ENCODE results near the gene ANKS1A.

The ANKS1A gene

DNA sequence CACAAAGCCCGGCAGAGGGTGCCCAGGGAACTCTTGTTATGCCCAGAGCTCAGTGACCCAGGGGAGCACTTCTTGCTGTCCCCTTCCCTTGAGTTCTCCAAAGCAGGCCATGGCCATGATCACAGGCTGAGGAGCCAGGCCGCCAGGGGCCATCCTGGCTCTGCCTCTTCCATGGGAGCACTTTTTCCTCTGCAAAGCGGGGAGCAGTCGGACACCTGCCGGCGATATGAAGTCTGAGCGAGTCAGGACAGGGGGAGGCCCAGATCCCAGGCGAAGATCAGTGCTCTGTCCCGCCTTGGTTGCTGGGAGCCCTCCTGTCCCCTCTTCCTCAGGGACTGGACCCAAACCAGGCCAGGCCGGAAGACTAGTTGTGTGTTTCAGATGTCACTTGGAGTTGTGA, 184.2 kb downstream of the ANKS1A start:
- no peak overlapping the region for H3K4me3 ChIP-seq (ENCODE audit: low read length)
- H3K27ac ChIP-seq (ENCODE audit: low read depth, low read length): no peak overlapping the region
- H3K36me3 ChIP-seq (ENCODE audit: insufficient read depth, low read length): peaks cover 8% of the 10 kb centered on the region; the same call in 1 of the 2 replicates
- no peaks in the 10 kb centered on the region for H3K27me3 ChIP-seq (ENCODE audit: insufficient read depth, low read length)
- peaks cover 20% of the 10 kb centered on the region; the same call in 1 of the 2 replicates for H3K4me1 ChIP-seq (ENCODE audit: insufficient read depth, low read length)
- WGBS: 94% methylated on average over 10 of the region's 10 CpGs
- H3K9ac ChIP-seq (ENCODE audit: low read depth, low read length): no peak overlapping the region
- H3K9me3 ChIP-seq (ENCODE audit: insufficient read depth, low read depth, low read length): no peaks in the 10 kb centered on the region

DNA sequence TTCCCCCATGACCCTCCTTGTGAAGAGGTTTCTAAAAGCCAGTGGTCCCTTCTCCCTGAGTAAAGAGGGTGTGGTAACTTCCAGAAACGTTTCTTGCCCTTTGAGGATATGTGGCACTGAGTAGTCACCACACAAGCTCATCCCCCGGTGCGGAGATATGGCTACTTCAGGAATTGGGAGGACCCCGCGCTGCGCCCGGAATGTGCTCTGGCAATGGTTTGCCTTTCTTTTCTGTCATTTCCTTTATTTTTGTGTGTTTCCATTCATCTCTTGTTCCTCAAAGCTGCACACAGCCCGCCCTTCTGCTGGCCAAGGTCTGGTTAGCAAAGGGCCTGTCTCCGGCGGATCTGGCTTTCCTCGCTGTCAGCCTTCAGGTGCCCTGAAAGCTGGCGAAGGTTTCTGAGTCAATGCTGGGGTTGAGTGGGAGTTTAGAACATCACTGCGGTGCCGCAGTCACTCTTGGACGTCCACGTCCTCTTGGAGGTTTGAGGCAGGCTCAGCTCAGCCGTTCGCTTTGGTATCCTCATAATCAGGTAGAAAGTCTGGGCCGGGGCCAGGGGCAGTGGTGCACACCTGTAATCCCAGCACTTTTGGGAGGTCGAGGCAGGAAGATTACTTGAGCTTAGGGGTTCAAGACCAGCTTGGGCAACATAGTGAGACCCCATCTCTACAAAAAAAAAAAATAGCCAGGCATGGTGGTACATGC, 184.9 kb downstream of the ANKS1A start:
- Histone ChIP-seq H3K4me1 (ENCODE audit: insufficient read depth, low read length) (peaks cover 14% of the 10 kb centered on the region; the same call in 1 of the 2 replicates), H3K36me3 (ENCODE audit: insufficient read depth, low read length) (peaks cover 11% of the 10 kb centered on the region)

DNA sequence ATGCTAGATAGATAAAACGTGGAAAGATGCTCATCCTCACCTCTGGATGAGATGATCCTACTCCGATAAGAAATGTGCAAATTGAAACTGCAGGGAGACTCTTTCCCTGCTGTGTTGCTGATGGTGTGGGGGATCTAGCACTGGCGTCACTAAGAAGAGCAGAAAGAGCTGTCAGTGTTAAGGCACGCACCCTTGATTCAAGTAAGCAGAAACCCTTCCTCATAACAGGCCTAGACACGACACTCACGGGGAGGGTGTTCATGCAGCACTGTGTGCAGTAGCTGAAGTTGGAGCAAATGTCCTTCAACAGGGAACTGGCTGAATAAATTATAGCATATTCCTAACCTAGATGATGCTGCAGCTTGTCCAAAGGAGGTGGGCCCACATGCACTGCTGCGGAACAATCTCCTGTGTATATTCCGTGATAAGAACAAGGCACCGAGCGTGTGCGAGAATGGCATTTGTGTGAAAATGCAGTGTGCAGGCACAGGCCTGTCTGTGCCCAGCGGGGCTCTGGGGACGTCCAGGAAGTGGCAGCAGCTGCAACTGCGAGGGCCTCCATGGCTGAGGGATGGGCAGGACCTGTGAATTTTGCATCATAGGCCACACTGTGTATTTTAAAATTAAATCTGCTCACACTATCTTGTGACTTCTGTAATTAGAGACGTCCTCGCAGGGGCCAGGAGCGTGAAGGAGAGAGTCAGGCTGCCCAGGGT, 188.1 kb downstream of the ANKS1A start:
- Histone ChIP-seq H3K9ac (ENCODE audit: low read depth, low read length) (no peak overlapping the region), H3K4me3 (ENCODE audit: low read length) (no peak overlapping the region), H3K27ac (ENCODE audit: low read depth, low read length) (no peak overlapping the region), H3K36me3 (ENCODE audit: insufficient read depth, low read length) (peaks cover 34% of the 10 kb centered on the region), H3K27me3 (ENCODE audit: insufficient read depth, low read length) (no peaks in the 10 kb centered on the region), H3K4me1 (ENCODE audit: insufficient read depth, low read length) (0 out of 2 replicates have a peak, but pooled peaks cover under 1% of the 10 kb centered on the region), H3K9me3 (ENCODE audit: insufficient read depth, low read depth, low read length) (no peaks in the 10 kb centered on the region)
- WGBS: 86% methylated on average over 17 of the region's 17 CpGs

More for the DNA sequence above, 184.9 kb downstream of the ANKS1A start:
- Histone ChIP-seq H3K9me3 (ENCODE audit: insufficient read depth, low read depth, low read length) (no peaks in the 10 kb centered on the region), H3K4me3 (ENCODE audit: low read length) (no peak overlapping the region), H3K27me3 (ENCODE audit: insufficient read depth, low read length) (no peaks in the 10 kb centered on the region), H3K9ac (ENCODE audit: low read depth, low read length) (no peak overlapping the region), H3K27ac (ENCODE audit: low read depth, low read length) (no peak overlapping the region)
- 96% methylated on average over 20 of the region's 20 CpGs for WGBS

DNA sequence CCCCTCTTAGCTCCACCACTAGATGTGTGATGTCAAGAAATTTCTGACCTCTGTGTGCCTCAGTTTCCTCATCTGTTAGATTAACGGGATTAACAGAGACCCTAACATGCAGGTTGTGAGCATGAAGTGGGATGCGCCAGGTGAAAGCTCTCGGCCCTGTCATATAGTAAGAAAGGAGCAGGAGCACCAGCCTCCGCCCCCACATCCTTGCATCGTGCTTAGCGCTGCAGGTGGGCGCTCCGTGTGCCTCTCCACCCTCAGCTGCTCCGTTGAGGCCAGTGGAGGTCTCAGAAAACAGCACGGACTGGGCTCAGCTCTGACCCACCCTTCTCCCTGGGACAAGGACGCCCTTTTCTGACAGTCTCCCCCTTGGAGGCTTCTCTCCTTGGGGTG, 188.7 kb downstream of the ANKS1A start:
- WGBS: 85% methylated on average over 11 of the region's 11 CpGs
- H3K36me3 ChIP-seq (ENCODE audit: insufficient read depth, low read length): peaks cover 40% of the 10 kb centered on the region
- H3K27me3 ChIP-seq (ENCODE audit: insufficient read depth, low read length): no peaks in the 10 kb centered on the region

DNA sequence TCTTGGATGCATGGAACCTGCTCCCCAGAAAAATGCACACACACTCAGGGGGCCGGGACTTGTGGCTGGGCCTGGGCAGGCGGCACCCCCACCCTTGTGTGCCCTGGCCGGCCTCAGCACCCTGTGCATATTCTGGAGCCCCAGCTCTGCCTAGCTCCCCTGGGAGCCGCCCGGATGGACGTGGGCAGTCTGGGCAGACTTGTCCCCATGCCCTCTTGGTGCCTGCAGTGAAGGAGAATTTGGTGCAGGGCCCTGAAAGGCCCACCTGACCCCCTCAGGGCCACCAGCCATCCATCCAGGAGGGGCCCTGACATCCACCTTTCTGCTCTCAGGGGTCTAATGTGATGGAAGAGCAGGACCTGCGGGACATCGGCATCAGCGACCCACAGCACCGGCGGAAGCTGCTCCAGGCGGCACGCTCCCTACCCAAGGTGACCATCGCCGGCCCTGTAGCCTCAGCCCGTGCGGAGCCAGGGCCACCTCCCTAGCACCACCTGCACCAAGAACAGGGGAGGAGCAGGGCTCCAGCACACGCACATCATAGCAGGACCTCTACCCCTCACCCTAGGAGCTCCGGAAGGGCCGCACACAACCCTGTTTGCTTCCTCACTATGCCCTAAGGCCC, 189.3 kb downstream of the ANKS1A start:
- H3K9me3 ChIP-seq (ENCODE audit: insufficient read depth, low read depth, low read length): no peaks in the 10 kb centered on the region
- no peaks in the 10 kb centered on the region for H3K4me1 ChIP-seq (ENCODE audit: insufficient read depth, low read length)
- H3K9ac ChIP-seq (ENCODE audit: low read depth, low read length): no peak overlapping the region
- H3K36me3 ChIP-seq (ENCODE audit: insufficient read depth, low read length): peaks cover 46% of the 10 kb centered on the region
- no peak overlapping the region for H3K4me3 ChIP-seq (ENCODE audit: low read length)
- no peaks in the 10 kb centered on the region for H3K27me3 ChIP-seq (ENCODE audit: insufficient read depth, low read length)
- WGBS: 96% methylated on average over 20 of the region's 20 CpGs
- H3K27ac ChIP-seq (ENCODE audit: low read depth, low read length): no peak overlapping the region

More for the DNA sequence above, 188.7 kb downstream of the ANKS1A start:
- Histone ChIP-seq H3K4me3 (ENCODE audit: low read length) (no peak overlapping the region), H3K9ac (ENCODE audit: low read depth, low read length) (no peak overlapping the region), H3K4me1 (ENCODE audit: insufficient read depth, low read length) (no peaks in the 10 kb centered on the region), H3K27ac (ENCODE audit: low read depth, low read length) (no peak overlapping the region), H3K9me3 (ENCODE audit: insufficient read depth, low read depth, low read length) (no peaks in the 10 kb centered on the region)

DNA sequence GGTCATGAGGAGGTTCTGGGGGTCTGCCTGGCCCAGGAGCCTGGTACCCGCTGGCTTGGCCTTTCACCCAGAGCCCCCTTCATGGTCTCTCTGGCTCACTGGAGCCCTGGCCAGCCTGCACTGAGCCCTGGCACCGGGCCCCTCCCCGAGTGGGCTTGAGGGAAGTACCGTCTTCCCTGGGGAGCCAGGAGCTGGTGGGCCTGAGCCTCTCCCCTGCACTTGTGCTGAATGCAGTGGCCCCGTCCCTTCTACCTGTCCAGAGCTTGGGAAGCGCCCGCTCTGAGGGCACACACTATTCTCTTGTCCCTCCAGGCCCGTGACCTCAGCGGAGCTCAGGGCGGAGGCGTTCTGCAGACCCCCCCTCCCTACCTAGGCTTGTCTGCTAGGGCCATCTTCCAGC, 189.8 kb downstream of the ANKS1A start:
- Histone ChIP-seq H3K27me3 (ENCODE audit: insufficient read depth, low read length) (no peaks in the 10 kb centered on the region), H3K36me3 (ENCODE audit: insufficient read depth, low read length) (peaks cover 51% of the 10 kb centered on the region), H3K27ac (ENCODE audit: low read depth, low read length) (no peak overlapping the region), H3K9ac (ENCODE audit: low read depth, low read length) (no peak overlapping the region), H3K4me3 (ENCODE audit: low read length) (no peak overlapping the region), H3K9me3 (ENCODE audit: insufficient read depth, low read depth, low read length) (no peaks in the 10 kb centered on the region), H3K4me1 (ENCODE audit: insufficient read depth, low read length) (no peaks in the 10 kb centered on the region)
- 96% methylated on average over 11 of the region's 11 CpGs for WGBS

DNA sequence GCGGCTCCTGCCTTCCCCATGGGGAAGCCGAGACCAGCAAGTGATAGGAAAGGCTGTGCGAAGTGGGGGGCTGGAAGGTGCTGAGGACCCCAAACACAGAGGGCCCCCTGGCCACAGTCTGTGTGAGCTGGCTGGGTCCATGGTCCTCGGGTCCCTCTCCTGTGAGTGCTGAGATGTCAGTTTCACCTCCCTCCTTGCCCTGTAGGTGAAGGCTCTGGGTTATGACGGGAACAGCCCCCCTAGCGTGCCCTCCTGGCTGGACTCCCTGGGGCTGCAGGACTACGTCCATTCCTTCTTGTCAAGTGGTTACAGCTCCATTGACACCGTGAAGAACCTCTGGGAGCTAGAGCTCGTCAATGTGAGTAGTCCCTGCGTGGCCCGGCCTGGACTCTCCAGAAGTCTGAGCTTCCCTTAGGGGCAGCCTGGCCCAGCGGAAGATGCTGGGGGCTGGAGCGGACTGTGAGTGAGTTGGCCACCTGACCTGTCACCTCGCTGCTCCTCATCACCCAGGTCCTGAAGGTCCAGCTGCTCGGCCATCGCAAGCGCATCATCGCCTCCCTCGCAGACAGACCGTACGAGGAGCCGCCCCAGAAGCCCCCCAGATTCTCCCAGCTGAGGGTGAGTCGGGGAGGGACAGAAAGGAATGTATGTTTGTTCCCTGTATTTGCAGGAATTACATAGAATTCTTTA, 190.4 kb downstream of the ANKS1A start:
- H3K4me1 ChIP-seq (ENCODE audit: insufficient read depth, low read length): no peaks in the 10 kb centered on the region
- no peak overlapping the region for H3K9ac ChIP-seq (ENCODE audit: low read depth, low read length)
- peaks cover 52% of the 10 kb centered on the region for H3K36me3 ChIP-seq (ENCODE audit: insufficient read depth, low read length)
- H3K27ac ChIP-seq (ENCODE audit: low read depth, low read length): no peak overlapping the region
- H3K4me3 ChIP-seq (ENCODE audit: low read length): no peak overlapping the region
- 96% methylated on average over 23 of the region's 23 CpGs for WGBS
- H3K9me3 ChIP-seq (ENCODE audit: insufficient read depth, low read depth, low read length): no peaks in the 10 kb centered on the region
- no peaks in the 10 kb centered on the region for H3K27me3 ChIP-seq (ENCODE audit: insufficient read depth, low read length)

DNA sequence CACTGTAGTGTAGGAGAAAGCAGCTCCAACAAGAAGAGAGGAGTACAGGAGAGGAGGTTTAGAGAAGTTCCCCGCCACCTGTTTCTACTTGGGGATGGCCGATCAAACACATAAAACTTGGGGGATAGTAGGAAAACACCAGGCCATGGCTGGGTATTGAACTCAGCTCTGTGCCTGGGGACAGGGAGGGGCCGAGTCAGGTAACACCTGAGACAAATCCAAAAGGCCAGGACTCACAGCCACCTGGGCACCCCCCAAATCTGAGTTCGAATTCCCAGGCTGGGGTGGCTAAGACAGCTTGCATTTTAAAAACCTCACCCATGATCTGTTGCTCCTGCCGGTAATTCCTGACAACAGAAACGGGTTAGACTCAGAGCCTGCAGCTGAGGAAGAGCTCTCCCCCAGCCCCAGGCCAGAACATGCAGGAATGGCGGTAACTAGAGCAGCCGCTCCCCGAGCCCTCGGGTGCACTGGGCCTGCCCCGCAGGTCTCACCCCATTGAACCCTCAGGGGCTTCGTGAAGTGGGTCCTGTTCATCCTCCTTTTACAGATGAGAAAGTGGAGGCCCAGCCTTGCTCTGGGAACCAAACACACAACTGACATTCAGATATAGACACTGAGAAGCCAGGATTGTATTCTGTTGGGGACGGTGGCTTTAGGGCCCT, 191.1 kb downstream of the ANKS1A start:
- no peak overlapping the region for H3K4me3 ChIP-seq (ENCODE audit: low read length)
- no peak overlapping the region for H3K9ac ChIP-seq (ENCODE audit: low read depth, low read length)
- H3K4me1 ChIP-seq (ENCODE audit: insufficient read depth, low read length): no peaks in the 10 kb centered on the region
- WGBS: 92% methylated on average over 13 of the region's 13 CpGs
- H3K9me3 ChIP-seq (ENCODE audit: insufficient read depth, low read depth, low read length): no peaks in the 10 kb centered on the region
- no peaks in the 10 kb centered on the region for H3K27me3 ChIP-seq (ENCODE audit: insufficient read depth, low read length)
- peaks cover 50% of the 10 kb centered on the region for H3K36me3 ChIP-seq (ENCODE audit: insufficient read depth, low read length)
- H3K27ac ChIP-seq (ENCODE audit: low read depth, low read length): no peak overlapping the region

DNA sequence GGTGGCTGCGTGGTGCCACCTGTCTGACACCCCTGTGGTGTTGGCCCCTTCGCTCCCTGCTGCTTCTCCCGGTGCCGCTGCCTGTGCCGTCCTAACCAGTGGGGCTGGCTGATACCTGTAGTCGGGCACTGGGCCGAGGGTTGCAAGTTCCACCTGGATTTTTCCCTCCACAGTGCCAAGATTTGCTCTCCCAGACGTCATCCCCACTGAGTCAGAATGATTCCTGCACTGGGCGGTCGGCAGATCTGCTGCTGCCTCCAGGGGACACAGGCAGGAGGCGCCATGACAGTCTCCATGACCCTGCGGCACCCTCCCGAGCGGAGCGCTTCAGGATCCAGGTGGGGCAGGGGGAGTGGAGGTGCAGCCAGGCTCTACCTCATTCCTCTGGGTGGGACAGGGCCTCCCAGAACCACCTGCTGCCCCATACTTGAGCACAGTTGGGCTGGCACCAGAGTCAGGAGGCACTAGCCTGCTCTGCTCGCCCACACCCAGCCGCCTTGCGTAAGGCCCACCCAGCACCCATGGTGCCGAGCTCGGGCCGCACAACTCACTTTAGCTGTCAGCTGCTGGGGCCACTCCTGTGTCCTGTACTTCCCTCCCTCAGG, 191.9 kb downstream of the ANKS1A start:
- H3K9ac ChIP-seq (ENCODE audit: low read depth, low read length): no peak overlapping the region; the same call in 1 of the 2 replicates
- peaks cover 54% of the 10 kb centered on the region for H3K36me3 ChIP-seq (ENCODE audit: insufficient read depth, low read length)
- H3K4me1 ChIP-seq (ENCODE audit: insufficient read depth, low read length): no peaks in the 10 kb centered on the region
- no peak overlapping the region for H3K4me3 ChIP-seq (ENCODE audit: low read length)
- 94% methylated on average over 21 of the region's 21 CpGs for WGBS
- H3K27me3 ChIP-seq (ENCODE audit: insufficient read depth, low read length): no peaks in the 10 kb centered on the region
- H3K9me3 ChIP-seq (ENCODE audit: insufficient read depth, low read depth, low read length): no peaks in the 10 kb centered on the region
- H3K27ac ChIP-seq (ENCODE audit: low read depth, low read length): no peak overlapping the region

DNA sequence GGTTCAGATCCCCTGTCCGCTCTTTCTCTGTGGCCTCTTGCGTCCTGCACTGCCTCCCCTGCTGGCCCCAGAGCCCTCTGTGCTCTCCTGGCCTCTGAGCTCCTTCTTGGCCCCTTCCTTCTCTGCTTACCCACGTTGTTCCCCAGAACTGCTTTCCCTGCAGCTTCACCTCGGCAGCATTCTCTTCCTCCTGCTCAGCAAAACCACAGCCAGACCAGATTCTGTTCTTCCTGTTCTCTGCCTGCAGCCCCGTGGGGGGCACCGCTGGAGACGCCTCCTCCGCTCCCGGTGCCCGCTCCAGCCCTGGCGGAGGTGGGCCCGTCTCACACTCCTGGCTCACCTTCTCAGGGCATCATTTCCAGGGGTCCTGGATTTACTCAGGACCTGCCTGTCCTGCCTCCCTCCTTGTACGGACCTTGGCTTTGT, 192.4 kb downstream of the ANKS1A start:
- Histone ChIP-seq H3K27me3 (ENCODE audit: insufficient read depth, low read length) (no peaks in the 10 kb centered on the region), H3K9ac (ENCODE audit: low read depth, low read length) (no peak overlapping the region; the same call in 1 of the 2 replicates), H3K4me1 (ENCODE audit: insufficient read depth, low read length) (no peaks in the 10 kb centered on the region), H3K4me3 (ENCODE audit: low read length) (no peak overlapping the region), H3K36me3 (ENCODE audit: insufficient read depth, low read length) (peaks cover 55% of the 10 kb centered on the region), H3K9me3 (ENCODE audit: insufficient read depth, low read depth, low read length) (no peaks in the 10 kb centered on the region), H3K27ac (ENCODE audit: low read depth, low read length) (no peak overlapping the region)
- WGBS: 65% methylated on average over 13 of the region's 13 CpGs
